Measurements from ENCODE around the gene FBXL20.
A peak's percentile ranks its signal among the peaks of the same experiment; 100 is the strongest.
"Not testable (repeated sequence)": the region's sequence is repeated elsewhere in the genome, so short reads cannot be mapped to it uniquely, and the experiment has no call there.

The FBXL20 gene

GRCh38 chr17:39271546-39271945, 129.9 kb downstream of the FBXL20 start:
- no peak overlapping the region for H3K4me3 ChIP-seq (ENCODE audit: low read depth, low read length)
- DNase-seq (ENCODE audit: low read depth, low spot score), result no peak
- TF ChIP-seq CTCF (IDR thresholded peaks at IDR 0.05; ENCODE audit: low read depth, low read length), result no peak
- in situ Hi-C loops (cut with HindIII; ENCODE audit: low sequenced_read_pairs), result no loop called here

- TF ChIP-seq CTCF (IDR thresholded peaks at IDR 0.05; ENCODE audit: low read depth, low read length), result peak; percentile 57
- DNase-seq (ENCODE audit: low read depth, low spot score), result peak; percentile 46
- in situ Hi-C loops (cut with HindIII; ENCODE audit: low sequenced_read_pairs), result no loop called here
- H3K4me3 ChIP-seq (ENCODE audit: low read depth, low read length), result no peak overlapping the region
Observed at GRCh38 chr17:39270923-39271322, 130.5 kb downstream of the FBXL20 start.

- no peak overlapping the region for H3K4me3 ChIP-seq (ENCODE audit: low read depth, low read length)
- in situ Hi-C loops (cut with HindIII; ENCODE audit: low sequenced_read_pairs), result no loop called here
- DNase-seq (ENCODE audit: low read depth, low spot score), result no peak
- no peak for TF ChIP-seq CTCF (IDR thresholded peaks at IDR 0.05; ENCODE audit: low read depth, low read length)
Observed at GRCh38 chr17:39264119-39264518, 137.3 kb downstream of the FBXL20 start.

GRCh38 chr17:39261286-39261685, 140.1 kb downstream of the FBXL20 start:
- DNase-seq (ENCODE audit: low read depth, low spot score), result no peak
- in situ Hi-C loops (cut with HindIII; ENCODE audit: low sequenced_read_pairs), result no loop called here
- H3K4me3 ChIP-seq (ENCODE audit: low read depth, low read length), result no peak overlapping the region
- TF ChIP-seq CTCF (IDR thresholded peaks at IDR 0.05; ENCODE audit: low read depth, low read length), result peak; percentile 21

- no peak overlapping the region for H3K4me3 ChIP-seq (ENCODE audit: low read depth, low read length)
- in situ Hi-C loops (cut with HindIII; ENCODE audit: low sequenced_read_pairs), result no loop called here
- no peak for DNase-seq (ENCODE audit: low read depth, low spot score)
- TF ChIP-seq CTCF (IDR thresholded peaks at IDR 0.05; ENCODE audit: low read depth, low read length), result no peak
Observed at GRCh38 chr17:39252788-39253460, 148.5 kb downstream of the FBXL20 start.

- in situ Hi-C loops (cut with HindIII; ENCODE audit: low sequenced_read_pairs), result no loop called here
- no peak overlapping the region for H3K4me3 ChIP-seq (ENCODE audit: low read depth, low read length)
- TF ChIP-seq CTCF (IDR thresholded peaks at IDR 0.05; ENCODE audit: low read depth, low read length), result no peak
- no peak for DNase-seq (ENCODE audit: low read depth, low spot score)
Observed at GRCh38 chr17:39251997-39252396, 149.4 kb downstream of the FBXL20 start.

GRCh38 chr17:39250076-39250475, 151.3 kb downstream of the FBXL20 start:
- H3K4me3 ChIP-seq (ENCODE audit: low read depth, low read length); in situ Hi-C loops (cut with HindIII; ENCODE audit: low sequenced_read_pairs); DNase-seq (ENCODE audit: low read depth, low spot score): not testable (repeated sequence)

All from astrocyte of the spinal cord (primary cell).